ENCODE measurements around the gene DAPK1.

DNA sequence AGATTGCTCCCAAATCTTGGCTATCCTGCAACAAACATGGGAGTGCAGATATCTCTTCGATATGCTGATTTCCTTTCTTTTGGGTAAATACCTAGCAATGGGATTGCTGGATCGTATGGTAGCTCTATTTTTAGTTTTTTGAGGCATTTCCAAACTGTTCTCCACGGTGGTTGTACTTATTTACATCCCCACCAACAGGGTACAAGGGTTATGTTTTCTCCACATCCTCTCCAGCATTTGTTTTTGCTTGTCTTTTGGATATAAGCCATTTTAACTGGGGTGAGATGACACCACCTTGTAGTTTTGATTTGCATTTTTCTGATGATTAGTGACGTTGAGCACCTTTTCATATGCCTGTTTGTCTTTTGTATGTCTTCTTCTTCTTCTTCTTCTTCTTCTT, 248.5 kb downstream of the DAPK1 start:
- TF ChIP-seq CTCF (IDR thresholded peaks at IDR 0.05) (no peak), EZH2 (IDR thresholded peaks at IDR 0.05; ENCODE audit: borderline replicate concordance, insufficient read depth, low read depth, low read length, poor library complexity, severe bottlenecking) (no peak)
